Suppressor macrophage (primary cell): ENCODE measurements around the gene MED12L.

Experiments used
- DNase-seq, 4 experiments: peaks; one replicate each; pipeline ENCODE4 v3.0.0-alpha.2; 2020 to 2022

Gene MED12L

GRCh38 chr3:151144016-151144415 is 58.6 kb downstream of the MED12L start:
- no peak for DNase-seq

DNA sequence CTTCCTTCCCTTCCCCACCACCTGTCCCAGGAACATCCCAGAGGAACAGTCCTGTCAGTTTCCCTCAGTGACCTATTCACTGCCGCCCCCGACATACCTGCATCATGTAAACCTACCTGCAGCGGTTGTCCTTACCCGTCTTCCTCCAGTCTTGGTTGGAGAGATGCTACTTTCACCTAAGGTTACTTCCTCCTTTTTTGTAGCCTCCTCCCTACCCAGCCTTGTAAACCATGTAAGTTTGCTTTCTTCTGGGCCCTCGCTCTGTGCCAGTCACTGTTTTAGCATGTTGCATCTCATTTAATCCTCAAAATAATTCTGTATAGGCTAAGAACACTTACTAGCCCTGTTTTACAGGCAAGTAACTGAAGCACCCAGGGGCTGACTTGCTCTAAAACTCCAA is 59.3 kb downstream of the MED12L start:
- DNase-seq, result no peak

DNA sequence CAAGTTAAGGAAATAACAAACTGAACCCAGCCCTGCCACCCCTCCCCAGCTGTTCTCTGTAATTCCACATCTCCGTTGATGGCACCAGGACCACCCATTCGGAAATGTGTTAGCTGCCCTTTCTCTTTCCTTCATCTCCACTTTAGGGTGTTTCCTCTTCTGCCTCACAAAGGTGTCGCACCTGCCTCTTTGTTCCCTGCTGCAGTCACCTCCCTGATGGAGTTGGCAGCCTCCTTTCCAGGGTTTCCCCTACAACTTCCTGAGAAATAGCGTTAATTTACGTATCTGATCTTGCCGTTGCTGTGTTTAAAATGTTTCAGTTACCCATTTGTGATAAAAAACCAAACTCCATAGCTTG is 60.2 kb downstream of the MED12L start:
- DNase-seq, result no peak

- peak; percentile 84 to 88 (median 84) for DNase-seq
These were observed 60.7 kb downstream of the MED12L start for GRCh38 chr3:151146071-151146730.

- peak in 1 of 4 experiments; percentile 12 for DNase-seq
These were observed 61.2 kb downstream of the MED12L start for GRCh38 chr3:151146731-151147091.

- no peak for DNase-seq
These were observed 61.8 kb downstream of the MED12L start for GRCh38 chr3:151147299-151147698.

DNA sequence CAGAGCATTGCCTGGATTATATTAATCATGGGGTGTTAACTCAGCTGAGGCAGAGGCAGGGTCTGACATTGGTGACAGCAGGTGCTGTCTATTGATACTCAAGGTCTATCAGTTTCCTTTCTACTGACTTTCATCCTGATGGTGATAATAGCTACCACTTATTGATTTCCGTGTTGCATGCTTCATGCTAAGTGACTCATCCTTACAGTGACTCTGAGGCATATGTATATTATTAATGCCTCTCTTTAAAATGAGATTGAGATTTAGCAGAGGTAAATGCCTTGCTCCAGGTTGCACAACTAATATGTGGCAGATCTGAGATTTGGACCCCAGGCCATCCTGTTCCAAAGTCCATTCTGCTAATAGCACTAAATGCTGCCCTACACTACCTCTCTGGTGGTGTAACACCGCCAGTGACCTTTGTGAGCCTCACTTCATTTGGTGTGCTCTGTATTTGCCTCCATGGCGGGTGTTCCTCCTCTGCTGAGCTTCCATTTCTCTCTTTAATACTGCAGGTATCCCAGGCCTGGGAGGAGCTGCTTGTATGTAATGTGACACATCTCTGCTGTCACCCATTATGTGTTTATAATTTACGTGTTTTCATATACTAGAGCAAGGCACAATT is 67.1 kb downstream of the MED12L start:
- no peak for DNase-seq

DNA sequence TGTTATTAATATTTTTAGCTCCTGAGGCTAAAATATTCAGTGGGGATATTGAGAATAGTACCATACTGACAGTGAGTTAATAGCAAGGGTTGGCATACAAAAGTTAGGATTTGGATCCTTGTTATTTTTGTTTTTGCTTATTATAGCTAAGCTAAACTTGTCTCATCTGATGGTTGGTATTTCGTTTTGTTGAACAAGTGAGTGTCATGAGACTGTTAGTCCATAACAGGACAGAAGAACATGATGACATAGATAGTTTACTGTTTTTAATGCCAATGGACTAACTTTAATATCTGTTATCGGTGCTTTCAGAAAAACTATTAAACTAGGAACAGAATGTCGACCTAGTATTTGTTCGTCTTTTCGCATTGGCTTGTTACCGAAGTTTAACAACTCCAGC is 69.1 kb downstream of the MED12L start:
- DNase-seq, result no peak

DNA sequence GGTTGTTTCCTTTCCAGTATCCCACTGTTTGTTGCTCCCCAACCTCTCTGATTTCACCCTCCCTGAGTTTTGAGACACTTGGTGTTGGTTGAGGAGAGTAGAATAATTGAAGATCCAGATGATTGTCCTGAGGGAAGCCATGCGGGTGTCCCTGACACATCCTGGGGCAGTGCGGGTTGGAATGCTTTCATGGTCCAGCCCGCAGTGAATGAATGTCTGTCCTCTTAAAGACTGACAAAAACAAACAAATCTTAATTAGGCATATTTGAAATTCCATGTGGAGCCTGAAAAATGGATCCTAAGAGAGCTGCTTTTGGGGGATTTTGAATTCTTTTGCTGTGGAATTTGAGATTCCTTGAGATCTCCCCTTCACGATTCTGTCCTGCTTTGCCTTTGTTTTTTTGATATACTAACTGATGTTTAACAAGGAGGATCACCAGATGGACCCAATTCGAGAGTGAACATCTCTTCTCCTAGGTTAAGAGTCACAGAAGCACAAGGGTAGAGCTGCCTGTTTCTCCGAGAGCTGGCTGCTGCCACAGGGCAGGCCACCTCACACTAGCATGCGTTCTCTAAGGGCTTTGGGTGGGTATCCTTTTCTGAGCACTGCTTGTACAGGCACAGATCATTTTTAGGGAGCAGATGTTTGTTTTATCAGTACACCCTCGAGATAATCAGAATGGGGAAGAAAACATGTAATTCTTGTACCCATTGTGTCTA is 70.1 kb downstream of the MED12L start:
- DNase-seq, result no peak

GRCh38 chr3:151156618-151157216 is 71.3 kb downstream of the MED12L start:
- peak; percentile 49 to 83 (median 62) for DNase-seq

DNA sequence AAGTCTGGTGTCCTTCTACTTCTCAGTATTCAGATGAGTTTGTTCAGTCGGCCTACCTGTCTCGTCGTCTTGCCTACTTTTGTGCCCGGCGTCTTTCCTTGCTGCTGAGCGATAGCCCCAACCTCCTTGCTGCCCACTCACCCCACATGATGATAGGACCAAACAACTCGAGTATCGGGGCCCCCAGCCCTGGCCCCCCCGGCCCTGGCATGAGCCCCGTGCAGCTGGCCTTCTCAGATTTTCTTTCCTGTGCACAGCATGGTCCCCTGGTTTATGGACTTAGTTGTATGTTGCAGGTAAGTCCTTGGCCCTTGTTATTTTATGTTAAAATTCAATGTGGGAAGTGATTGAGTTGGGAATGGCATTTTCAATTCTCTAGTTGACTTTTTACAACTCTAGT is 74.3 kb downstream of the MED12L start:
- no peak for DNase-seq

DNA sequence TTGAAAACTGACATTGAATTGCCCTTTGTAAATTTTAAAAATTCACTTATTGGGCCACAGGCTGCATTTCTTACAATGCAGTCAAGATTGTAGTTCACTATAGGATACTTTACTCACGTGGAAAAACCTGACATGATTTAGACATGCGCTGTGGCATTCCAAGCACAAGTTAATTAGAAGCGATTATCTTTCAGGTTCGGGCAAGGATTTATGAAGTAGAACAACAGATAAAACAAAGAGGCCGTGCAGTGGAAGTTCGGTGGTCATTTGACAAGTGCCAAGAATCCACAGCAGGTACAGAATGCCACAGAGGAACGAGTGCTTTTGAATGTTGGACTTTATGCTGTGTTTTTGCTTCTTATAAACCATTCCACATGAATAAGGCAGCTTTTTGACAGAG is 79.8 kb downstream of the MED12L start:
- no peak for DNase-seq

DNA sequence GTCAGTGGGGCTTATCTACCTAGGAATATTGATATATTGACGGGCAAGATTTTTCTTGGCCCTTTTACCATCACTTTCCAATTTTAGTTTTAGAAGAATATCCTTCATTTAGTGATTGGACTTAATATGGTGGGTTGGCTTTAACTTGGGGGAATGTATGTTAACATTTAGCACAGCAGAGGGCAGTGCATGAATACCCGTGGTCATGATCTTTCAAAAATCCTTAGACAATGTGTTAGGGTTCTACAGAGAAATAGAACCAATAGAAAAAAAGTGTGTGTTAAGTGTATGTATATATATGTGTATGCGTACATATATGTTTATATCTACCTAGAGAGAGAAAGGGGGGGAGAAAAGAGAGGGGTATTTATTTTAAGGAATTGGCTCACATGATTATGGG is 80.7 kb downstream of the MED12L start:
- peak in 1 of 4 experiments; percentile 19 for DNase-seq

- DNase-seq, result peak; percentile 74 to 91 (median 83)
These were observed 83.0 kb downstream of the MED12L start for GRCh38 chr3:151168269-151169094.

DNA sequence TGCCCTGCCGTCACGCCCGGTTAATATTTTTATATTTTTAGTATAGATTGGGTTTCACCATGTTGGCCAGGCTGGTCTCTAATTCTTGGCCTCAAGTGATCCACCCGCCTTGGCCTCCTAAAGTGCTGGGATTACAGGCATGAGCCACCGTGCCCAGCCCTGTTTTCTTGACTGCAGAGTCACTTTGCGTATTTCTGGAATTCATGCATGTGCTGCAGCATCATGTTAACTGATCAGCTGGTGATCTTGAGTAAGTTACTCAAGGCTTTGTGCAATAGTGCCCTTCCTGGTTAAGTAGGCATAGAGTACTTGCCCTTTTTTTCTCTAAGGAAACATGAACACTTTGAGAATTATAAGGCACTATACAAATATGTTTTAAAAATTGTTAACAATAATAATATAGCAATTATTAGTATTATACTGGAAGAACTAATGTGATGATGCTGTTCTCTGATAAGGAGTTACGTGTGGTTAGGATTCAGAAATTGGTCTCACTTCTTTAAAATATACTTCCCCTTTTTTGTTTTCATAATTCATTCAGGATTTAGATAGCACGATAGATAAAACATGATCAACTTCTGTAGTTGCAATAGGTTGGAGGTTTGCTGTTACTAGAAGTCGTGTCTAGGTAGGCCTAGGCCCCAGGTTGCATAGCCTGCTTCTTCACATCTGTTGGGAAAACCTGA is 83.9 kb downstream of the MED12L start:
- peak; percentile 80 to 94 (median 89) for DNase-seq

GRCh38 chr3:151169948-151170679 is 84.7 kb downstream of the MED12L start:
- peak; percentile 88 to 96 (median 94) for DNase-seq

- peak; percentile 58 to 79 (median 73) for DNase-seq
These were observed 85.8 kb downstream of the MED12L start for GRCh38 chr3:151171145-151171757.

DNA sequence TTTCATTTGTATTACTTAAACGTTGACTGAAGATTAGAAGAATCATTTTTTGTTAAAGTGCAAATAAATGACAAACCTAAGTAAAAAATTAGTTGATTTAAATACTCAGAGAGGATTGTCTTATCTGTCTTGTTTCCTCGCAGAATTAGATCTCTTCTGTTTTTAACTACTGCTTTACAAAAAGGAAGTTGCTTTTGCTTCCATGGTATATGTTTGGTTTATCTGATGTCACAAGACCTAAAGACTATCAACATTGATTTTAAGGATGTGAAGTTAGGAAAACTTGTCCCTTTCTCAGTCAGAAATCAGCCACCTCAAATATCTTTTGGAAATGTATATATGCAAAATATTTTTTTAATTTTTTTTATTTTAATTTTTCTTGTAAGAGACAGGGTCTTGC is 88.9 kb downstream of the MED12L start:
- peak in 2 of 4 experiments; percentile 65 to 66 for DNase-seq

GRCh38 chr3:151175952-151176351 is 90.5 kb downstream of the MED12L start:
- no peak for DNase-seq

DNA sequence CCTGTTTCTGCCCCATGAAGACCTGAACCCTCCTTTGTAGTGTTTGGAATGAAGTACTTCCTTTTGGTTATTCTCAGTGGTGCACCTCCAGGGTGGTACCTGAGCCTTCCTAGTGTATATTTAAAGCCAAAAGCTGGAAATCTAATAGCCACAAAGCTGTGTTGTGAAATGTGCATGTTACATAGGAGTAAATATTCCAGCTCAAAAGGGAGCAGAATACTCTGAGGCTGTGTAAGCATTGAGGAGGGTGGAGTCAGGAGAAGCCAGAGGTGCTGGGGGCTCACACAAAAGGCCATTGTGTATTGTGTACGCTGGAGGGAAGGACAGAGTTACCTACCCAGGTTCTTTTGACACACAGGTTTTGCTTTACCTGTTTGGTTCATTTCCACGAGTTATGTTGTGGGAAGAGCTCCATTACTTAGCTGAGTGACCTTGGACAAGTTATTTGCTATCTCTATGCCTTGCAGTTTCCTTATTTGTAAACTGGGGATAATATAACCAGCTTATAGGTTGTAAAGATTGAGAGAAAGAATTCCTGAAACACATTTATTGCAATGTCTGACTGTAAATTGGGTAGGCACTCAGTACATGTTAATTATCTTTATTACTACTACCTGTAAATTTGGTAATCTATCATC is 92.9 kb downstream of the MED12L start:
- DNase-seq, result no peak
